VCaP (cell line): ENCODE measurements around the gene GPX1.
A peak's percentile ranks its signal among the peaks of the same experiment; 100 is the strongest.
"Not testable (repeated sequence)": the region's sequence is repeated elsewhere in the genome, so short reads cannot be mapped to it uniquely, and the experiment has no call there.

Experiments
- H3K27ac ChIP-seq: fragments of 450-650 bp; 2 replicates; pipeline ENCODE4 v1.5.1; 2017
- TF ChIP-seq, protein P1 (sequence below): fragments of 450-650 bp; conservative IDR thresholded peaks from 2 replicates; pipeline ENCODE4 v1.5.1; 2017; ENCODE audit warnings: mild to moderate bottlenecking, moderate library complexity

Gene GPX1

DNA sequence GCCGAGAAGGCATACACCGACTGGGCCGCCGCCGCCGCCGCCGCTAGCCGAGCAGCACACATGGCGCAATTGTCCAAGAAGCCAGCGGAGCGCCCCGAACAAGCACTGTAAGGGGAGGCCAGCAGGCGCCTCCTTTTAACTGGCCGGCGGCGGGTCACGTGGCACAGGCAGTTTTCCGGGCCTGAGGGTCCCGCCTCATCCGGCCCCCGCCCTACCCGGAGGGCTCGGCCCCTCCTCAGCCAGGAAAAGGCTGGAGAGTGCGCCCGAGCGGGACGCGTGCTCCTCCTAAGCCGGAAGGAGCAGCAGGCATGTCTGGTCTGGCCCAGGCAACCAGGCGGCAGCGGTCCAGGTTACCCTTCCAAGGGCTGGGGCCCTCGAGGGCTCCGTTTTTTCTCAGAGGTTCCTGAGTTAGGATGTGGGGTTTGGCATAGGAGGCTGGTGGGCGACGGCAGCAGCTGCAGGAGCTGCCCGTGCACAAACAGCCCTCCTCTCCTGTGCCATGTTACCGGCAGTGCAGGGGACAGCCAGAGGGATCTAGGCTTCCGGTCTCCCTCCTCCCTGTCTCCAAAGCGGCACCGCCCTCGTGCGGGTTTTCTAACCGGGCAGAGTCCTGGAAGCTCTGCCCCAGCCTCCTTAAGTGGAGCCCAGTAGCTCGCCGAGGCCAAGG is at the start of gene GPX1:
TSS of gene GPX1 (minus strand) at position 137 of the 667 bp plus-strand sequence. CDS start at position 62, 75 bp downstream.
- TF ChIP-seq, protein P1, sequence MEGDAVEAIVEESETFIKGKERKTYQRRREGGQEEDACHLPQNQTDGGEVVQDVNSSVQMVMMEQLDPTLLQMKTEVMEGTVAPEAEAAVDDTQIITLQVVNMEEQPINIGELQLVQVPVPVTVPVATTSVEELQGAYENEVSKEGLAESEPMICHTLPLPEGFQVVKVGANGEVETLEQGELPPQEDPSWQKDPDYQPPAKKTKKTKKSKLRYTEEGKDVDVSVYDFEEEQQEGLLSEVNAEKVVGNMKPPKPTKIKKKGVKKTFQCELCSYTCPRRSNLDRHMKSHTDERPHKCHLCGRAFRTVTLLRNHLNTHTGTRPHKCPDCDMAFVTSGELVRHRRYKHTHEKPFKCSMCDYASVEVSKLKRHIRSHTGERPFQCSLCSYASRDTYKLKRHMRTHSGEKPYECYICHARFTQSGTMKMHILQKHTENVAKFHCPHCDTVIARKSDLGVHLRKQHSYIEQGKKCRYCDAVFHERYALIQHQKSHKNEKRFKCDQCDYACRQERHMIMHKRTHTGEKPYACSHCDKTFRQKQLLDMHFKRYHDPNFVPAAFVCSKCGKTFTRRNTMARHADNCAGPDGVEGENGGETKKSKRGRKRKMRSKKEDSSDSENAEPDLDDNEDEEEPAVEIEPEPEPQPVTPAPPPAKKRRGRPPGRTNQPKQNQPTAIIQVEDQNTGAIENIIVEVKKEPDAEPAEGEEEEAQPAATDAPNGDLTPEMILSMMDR = no peak
- H3K27ac ChIP-seq = peak within 1 kb of the TSS; percentile 97

DNA sequence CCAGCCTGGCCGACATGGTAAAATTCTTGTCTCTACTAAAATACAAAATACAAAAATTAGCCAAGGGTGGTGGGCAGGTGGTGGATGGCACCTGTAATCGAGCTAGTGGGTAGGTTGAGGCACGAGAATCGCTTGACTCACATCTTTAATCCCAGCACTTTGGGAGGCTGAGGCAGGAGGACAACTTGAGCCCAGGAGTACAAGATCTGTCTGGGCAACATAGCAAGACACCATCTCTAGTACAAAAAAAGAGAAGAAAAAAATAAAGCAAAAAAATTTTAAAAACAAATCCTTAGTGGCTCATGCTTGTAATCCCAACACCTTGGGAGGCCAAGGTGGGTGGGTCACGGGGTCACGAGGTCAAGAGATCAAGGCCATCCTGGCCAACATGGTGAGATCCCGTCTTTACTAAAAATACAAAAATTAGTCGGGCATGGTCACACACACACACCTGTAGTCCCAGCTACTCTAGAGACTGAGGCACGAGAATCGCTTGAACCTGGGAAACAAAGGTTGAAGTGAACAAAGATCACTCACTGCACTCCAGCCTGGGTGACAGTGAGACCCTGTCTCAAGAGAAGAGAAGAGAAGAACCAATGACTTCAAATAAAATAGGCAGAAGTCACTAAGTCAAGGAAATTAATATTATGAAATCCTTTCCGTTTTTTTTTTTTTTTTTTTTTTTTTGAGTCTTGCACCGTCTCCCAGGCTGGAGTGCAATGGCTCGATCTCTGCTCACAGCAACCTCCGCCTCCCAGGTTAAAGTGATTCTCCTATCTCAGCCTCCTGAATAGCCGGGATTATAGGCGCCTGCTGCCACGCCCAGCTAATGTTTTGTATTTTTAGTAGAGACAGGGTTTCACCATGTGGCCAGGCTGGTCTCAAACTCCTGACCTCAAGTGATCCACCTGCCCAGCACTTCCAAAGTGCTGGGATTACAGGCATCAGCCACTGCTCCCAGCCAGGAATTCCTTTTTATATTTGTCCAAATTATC is 48.7 kb upstream of the GPX1 start:
- no peak overlapping the region for H3K27ac ChIP-seq
- TF ChIP-seq, protein P1 = no peak

DNA sequence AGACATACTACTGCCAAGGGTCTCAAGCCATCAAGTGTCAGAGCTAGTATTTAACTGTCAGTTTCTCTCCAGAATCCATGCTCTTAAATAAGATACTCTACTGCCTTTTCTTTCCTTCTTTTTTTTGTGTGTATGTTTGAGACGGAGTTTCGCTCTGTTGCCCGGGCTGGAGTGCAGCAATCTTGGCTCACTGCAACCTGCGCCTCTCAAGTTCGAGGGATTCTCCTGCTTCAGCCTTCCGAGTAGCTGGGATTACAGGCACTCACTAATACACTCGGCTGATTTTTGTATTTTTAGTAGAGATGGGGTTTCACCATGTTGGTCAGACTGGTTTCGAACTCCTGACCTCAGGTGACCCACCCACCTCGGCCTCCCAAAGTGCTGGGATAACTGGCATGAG is 47.4 kb upstream of the GPX1 start:
- H3K27ac ChIP-seq = not testable (repeated sequence)

DNA sequence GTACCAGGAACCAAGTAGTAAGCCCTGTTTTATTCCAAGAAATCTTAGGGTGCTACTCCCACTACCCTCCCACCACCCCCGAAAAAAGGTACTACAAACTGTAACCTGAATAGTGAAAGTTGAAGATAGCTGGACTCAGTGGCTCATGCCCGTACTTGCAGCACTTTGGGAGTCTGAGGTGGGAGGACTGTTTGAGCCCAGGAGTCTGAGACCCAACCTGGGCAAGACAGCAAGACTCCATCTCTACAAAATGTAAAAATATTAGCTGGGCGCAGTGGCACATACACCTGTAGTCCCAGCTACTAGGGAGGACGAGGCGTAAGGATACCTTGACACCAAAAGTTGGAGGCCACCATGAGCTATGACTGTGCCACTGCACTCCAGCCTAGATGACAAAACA is 45.7 kb upstream of the GPX1 start:
- TF ChIP-seq, protein P1 = no peak
- no peak overlapping the region for H3K27ac ChIP-seq

DNA sequence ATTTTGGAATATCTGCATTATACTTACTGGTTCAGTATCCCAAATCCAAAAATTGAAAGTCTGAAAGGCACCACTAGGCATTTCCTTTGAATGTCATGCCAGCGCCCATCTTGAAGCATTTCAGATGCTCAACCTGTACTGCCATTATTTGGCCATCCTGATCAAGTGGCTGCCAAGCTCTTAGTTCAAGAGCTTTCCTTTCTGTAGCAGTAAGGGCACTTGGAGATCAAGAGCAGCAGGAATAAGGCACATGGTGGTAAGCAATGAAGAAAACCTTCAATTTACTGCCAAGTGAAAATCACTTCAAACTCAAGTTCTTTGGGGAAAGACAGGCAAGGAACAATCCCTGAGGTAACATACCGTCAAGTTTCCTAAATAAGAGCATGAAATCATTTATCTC is 43.6 kb upstream of the GPX1 start:
- H3K27ac ChIP-seq = no peak overlapping the region
- TF ChIP-seq, protein P1 = no peak

DNA sequence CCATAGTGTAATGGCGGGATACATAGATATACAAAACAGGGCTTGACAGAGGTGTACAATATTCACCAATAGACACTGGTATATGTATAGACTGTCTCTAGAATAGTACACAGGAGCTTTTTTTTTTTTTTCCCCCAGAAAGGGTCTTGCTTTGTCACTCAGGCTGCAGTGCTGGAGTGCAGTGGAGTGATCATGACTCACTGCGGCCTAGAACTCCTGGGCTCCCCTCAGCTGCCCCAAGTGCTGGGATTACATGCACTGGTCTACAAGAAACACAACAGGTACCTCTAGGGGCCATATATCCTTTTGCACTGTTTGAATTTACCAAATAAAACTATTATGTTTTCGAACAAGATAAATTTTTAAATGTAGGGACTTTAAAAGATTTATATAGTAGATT is 41.3 kb upstream of the GPX1 start:
- TF ChIP-seq, protein P1 = no peak
- no peak overlapping the region for H3K27ac ChIP-seq

DNA sequence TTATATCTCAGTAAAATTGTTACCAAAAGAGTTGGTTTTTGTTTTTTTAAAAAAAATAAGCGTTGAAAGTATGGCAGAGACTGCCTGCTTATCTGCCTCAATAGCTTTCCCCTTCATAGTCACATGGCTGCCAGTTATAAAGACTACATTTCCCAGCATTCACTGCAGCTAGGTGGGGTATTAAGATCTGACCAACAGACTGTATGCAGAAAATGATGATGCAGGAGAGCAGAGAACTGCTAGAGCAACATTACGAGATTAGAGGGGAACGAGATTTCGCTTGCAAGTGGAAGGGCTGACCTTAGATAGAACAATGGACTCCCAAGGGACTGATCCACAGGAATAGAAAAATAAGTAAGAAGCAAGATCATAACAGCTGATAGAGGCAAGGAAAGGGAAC is 39.3 kb upstream of the GPX1 start:
- TF ChIP-seq, protein P1 = no peak
- H3K27ac ChIP-seq = no peak overlapping the region

DNA sequence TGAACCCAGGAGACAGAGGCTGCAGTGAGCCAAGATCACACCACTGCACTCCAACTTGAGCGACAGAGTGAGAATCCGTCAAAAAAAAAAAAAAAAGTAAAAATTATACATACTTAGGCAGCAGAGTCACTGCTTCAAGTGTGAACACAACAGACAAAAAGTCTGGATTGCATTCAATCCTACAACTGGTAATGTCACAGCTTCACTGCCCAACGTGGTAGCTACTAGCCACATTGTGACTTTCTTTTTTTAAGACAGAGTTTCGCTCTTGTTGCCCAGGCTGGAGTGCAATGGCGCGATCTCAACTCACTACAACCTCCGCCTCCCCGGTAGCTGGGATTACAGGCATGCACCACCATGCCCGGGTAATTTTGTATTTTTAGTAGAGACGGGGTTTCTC is 33.2 kb upstream of the GPX1 start:
- not testable (repeated sequence) for H3K27ac ChIP-seq
